Measurements from ENCODE around the gene LARGE2. TPM values are rescaled to one million over a fixed set of nuclear protein-coding genes. Genes with fewer than 3 reads are reported as not detected.

LARGE2 gene
- total RNA-seq, 1 donor from 2014 or later: 0.36 TPM

DNA sequence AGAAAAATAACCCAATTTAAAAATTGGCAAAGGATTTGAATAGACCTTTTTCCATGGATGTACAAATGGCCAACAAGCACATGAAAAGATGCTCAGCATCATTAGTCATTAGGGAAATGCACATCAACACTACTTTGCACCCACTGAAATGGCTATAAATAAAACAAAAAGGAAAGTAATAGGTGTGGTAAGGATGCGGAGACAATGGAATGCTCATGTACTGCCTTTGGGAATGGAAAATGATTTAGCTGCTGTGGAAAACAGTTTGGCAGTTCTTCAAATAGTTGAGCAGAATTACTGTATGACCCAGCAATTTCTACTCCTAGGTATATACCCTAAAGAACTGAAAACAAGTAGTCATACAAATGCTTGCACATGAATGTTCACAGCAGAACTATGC, 37.4 kb downstream of the LARGE2 start:
- Mint-ChIP-seq H3K27ac (ENCODE audit: unreplicated experiment) (no peak overlapping the region), H3K36me3 (ENCODE audit: low read depth, unreplicated experiment) (peaks cover 27% of the 10 kb centered on the region), H3K9me3 (ENCODE audit: unreplicated experiment) (no peaks in the 10 kb centered on the region), H3K27me3 (ENCODE audit: low read depth, unreplicated experiment) (no peaks in the 10 kb centered on the region), H3K4me3 (ENCODE audit: unreplicated experiment) (no peak overlapping the region), H3K4me1 (ENCODE audit: low read depth, unreplicated experiment) (no peaks in the 10 kb centered on the region)
- Histone ChIP-seq H3K9me3 (ENCODE audit: insufficient read depth, low read depth, low read length) (no peaks in the 10 kb centered on the region), H3K27ac (ENCODE audit: low read depth, low read length) (no peak overlapping the region), H4K20me1 (ENCODE audit: insufficient read depth, low read length) (no peaks in the 10 kb centered on the region), H3K27me3 (ENCODE audit: insufficient read depth, low read length) (no peaks in the 10 kb centered on the region), H2AFZ (ENCODE audit: low read depth, low read length) (no peak overlapping the region), H3K79me2 (ENCODE audit: insufficient read depth, low read length) (no peaks in the 10 kb centered on the region), H3K4me3 (ENCODE audit: insufficient read depth, low read depth, low read length) (no peak overlapping the region), H3K4me1 (ENCODE audit: insufficient read depth, low read length) (no peaks in the 10 kb centered on the region), H3K9ac (ENCODE audit: low read length) (no peak overlapping the region), H3K36me3 (ENCODE audit: insufficient read depth, low read length) (no peaks in the 10 kb centered on the region), H3K4me2 (ENCODE audit: low read length) (no peak overlapping the region)
- no peak for TF ChIP-seq EZH2 (IDR thresholded peaks at IDR 0.05; ENCODE audit: insufficient read depth, low read length)
- TF ChIP-seq, protein P1, sequence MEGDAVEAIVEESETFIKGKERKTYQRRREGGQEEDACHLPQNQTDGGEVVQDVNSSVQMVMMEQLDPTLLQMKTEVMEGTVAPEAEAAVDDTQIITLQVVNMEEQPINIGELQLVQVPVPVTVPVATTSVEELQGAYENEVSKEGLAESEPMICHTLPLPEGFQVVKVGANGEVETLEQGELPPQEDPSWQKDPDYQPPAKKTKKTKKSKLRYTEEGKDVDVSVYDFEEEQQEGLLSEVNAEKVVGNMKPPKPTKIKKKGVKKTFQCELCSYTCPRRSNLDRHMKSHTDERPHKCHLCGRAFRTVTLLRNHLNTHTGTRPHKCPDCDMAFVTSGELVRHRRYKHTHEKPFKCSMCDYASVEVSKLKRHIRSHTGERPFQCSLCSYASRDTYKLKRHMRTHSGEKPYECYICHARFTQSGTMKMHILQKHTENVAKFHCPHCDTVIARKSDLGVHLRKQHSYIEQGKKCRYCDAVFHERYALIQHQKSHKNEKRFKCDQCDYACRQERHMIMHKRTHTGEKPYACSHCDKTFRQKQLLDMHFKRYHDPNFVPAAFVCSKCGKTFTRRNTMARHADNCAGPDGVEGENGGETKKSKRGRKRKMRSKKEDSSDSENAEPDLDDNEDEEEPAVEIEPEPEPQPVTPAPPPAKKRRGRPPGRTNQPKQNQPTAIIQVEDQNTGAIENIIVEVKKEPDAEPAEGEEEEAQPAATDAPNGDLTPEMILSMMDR (IDR thresholded peaks at IDR 0.05; ENCODE audit: insufficient read depth, low read depth, low read length): no peak
- peak; percentile 80 for DNase-seq (ENCODE audit: low read depth)
- peak; percentile 75 for FAIRE-seq

DNA sequence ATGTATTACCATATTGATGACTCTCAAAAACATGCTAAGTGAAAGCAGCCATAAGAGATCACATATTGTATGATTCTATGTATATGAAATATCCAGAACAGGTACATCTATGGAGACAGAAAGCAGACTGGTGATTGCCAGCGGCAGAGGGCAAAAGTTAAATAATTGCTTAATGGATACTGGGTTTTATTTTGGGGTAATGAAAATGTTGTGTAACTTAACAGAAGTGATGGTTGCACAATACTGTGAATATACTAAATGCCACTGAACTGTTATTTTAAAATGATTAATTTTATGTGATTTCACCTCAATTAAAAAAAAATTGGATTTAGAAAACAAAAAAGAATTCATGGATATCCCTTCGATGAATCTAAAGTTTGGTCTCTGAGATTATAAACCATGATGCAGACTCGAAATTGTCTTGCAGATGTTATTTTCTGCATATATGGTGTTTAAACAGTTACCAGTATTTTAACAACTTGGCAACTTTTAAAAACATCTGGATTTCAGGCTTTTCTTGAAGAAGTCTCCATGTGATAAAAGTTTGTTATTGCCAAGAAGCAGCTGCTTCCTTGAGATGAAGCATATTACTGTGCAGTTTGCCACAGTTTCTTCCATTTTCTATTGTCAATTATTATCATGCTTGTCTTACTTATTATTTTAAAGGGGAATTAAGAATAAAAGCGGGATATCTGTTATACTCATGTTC, 38.1 kb downstream of the LARGE2 start:
- H2AFZ ChIP-seq (ENCODE audit: low read depth, low read length): no peak overlapping the region
- H3K79me2 ChIP-seq (ENCODE audit: insufficient read depth, low read length): no peaks in the 10 kb centered on the region
- no peaks in the 10 kb centered on the region for H3K9me3 Mint-ChIP-seq (ENCODE audit: unreplicated experiment)
- no peaks in the 10 kb centered on the region for H4K20me1 ChIP-seq (ENCODE audit: insufficient read depth, low read length)
- H3K4me3 Mint-ChIP-seq (ENCODE audit: unreplicated experiment): no peak overlapping the region
- H3K27ac ChIP-seq (ENCODE audit: low read depth, low read length): no peak overlapping the region
- H3K36me3 ChIP-seq (ENCODE audit: insufficient read depth, low read length): peaks cover 4% of the 10 kb centered on the region
- H3K4me1 Mint-ChIP-seq (ENCODE audit: low read depth, unreplicated experiment): no peaks in the 10 kb centered on the region
- H3K9ac ChIP-seq (ENCODE audit: low read length): no peak overlapping the region
- no peak overlapping the region for H3K4me2 ChIP-seq (ENCODE audit: low read length)
- H3K36me3 Mint-ChIP-seq (ENCODE audit: low read depth, unreplicated experiment): peaks cover 21% of the 10 kb centered on the region
- H3K9me3 ChIP-seq (ENCODE audit: insufficient read depth, low read depth, low read length): no peaks in the 10 kb centered on the region
- TF ChIP-seq EZH2 (IDR thresholded peaks at IDR 0.05; ENCODE audit: insufficient read depth, low read length): no peak
- TF ChIP-seq, protein P1 (IDR thresholded peaks at IDR 0.05; ENCODE audit: insufficient read depth, low read depth, low read length): no peak
- no peaks in the 10 kb centered on the region for H3K27me3 ChIP-seq (ENCODE audit: insufficient read depth, low read length)
- no peak for DNase-seq (ENCODE audit: low read depth)
- FAIRE-seq: no peak
- H3K4me1 ChIP-seq (ENCODE audit: insufficient read depth, low read length): no peaks in the 10 kb centered on the region
- no peaks in the 10 kb centered on the region for H3K27me3 Mint-ChIP-seq (ENCODE audit: low read depth, unreplicated experiment)
- no peak overlapping the region for H3K4me3 ChIP-seq (ENCODE audit: insufficient read depth, low read depth, low read length)
- no peak overlapping the region for H3K27ac Mint-ChIP-seq (ENCODE audit: unreplicated experiment)

DNA sequence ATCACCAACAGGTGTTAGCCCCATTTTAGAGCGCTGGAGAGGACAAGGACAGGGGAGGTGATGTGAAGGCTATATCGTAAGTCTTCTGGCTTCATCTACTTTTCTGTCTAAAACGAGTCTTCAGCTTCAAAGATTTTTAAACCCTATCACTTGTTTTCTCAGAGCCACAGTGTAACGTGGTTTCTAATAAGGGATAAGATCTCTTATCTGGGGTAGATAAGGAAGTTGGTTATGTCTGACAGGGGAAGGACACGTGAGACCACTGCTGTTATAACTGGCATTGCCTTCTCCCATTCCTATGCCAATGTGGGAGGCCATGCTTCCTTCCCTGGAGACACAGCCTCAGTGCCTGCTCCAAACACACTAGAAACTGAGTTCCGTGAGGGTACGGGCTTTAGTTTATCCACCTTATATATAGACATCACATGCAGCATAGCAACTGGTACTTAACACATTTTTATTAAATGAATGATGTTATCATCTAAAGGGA, 39.3 kb downstream of the LARGE2 start:
- no peak for DNase-seq (ENCODE audit: low read depth)
- H3K27ac ChIP-seq (ENCODE audit: low read depth, low read length): no peak overlapping the region
- no peaks in the 10 kb centered on the region for H3K4me1 ChIP-seq (ENCODE audit: insufficient read depth, low read length)
- H2AFZ ChIP-seq (ENCODE audit: low read depth, low read length): no peak overlapping the region
- no peaks in the 10 kb centered on the region for H3K9me3 Mint-ChIP-seq (ENCODE audit: unreplicated experiment)
- no peaks in the 10 kb centered on the region for H3K27me3 Mint-ChIP-seq (ENCODE audit: low read depth, unreplicated experiment)
- H3K36me3 Mint-ChIP-seq (ENCODE audit: low read depth, unreplicated experiment): peaks cover 13% of the 10 kb centered on the region
- H3K4me1 Mint-ChIP-seq (ENCODE audit: low read depth, unreplicated experiment): no peaks in the 10 kb centered on the region
- H3K27ac Mint-ChIP-seq (ENCODE audit: unreplicated experiment): no peak overlapping the region
- no peaks in the 10 kb centered on the region for H3K9me3 ChIP-seq (ENCODE audit: insufficient read depth, low read depth, low read length)
- no peaks in the 10 kb centered on the region for H3K27me3 ChIP-seq (ENCODE audit: insufficient read depth, low read length)
- peaks cover 6% of the 10 kb centered on the region for H3K36me3 ChIP-seq (ENCODE audit: insufficient read depth, low read length)
- no peak overlapping the region for H3K9ac ChIP-seq (ENCODE audit: low read length)
- H3K79me2 ChIP-seq (ENCODE audit: insufficient read depth, low read length): no peaks in the 10 kb centered on the region
- H4K20me1 ChIP-seq (ENCODE audit: insufficient read depth, low read length): no peaks in the 10 kb centered on the region
- FAIRE-seq: no peak
- no peak overlapping the region for H3K4me2 ChIP-seq (ENCODE audit: low read length)
- H3K4me3 ChIP-seq (ENCODE audit: insufficient read depth, low read depth, low read length): no peak overlapping the region
- H3K4me3 Mint-ChIP-seq (ENCODE audit: unreplicated experiment): no peak overlapping the region
- TF ChIP-seq EZH2 (IDR thresholded peaks at IDR 0.05; ENCODE audit: insufficient read depth, low read length): no peak
- TF ChIP-seq, protein P1 (IDR thresholded peaks at IDR 0.05; ENCODE audit: insufficient read depth, low read depth, low read length): no peak

Data from astrocyte (in vitro differentiated cells and primary cell).